Islet of Langerhans (tissue), 1 donor: ENCODE data around the gene MVP.

ENCODE experiments used
- FAIRE-seq: peaks from one replicate; lab custom pipeline; 2011; peaks lifted over from hg19 to GRCh38; lab: Jason Lieb, UNC

MVP gene

DNA sequence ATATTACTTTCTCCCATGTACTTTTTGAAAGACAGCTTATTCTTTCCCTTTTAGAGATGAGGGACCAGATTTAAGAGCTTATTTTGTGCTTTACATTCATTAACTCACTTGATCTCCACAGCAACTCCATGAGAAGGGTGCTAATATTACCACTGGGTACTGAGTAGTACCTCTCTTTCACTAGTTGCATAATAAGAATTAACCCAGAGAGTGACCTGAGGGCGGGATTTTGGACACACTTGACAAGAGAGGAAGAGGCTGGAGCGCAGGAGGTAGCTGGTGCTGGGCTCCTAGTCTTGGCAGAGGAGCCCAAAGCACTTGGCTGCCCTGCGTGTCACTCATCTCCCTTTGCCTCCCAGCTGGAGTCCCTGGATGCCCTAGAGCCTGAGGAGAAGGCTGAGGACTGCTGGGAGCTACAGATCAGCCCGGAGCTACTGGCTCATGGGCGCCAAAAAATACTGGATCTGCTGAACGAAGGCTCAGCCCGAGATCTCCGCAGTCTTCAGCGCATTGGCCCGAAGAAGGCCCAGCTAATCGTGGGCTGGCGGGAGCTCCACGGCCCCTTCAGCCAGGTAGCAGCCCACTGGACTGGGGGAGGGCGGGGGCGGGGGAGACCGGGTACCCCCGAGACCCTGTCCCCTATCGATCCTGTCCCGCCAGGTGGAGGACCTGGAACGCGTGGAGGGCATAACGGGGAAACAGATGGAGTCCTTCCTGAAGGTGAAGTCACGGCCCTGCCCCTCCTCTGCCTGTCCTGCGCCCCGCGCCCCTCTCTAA, 15.6 kb upstream of the MVP start:
- no peak for FAIRE-seq

GRCh38 chr16:29805232-29806098, 14.8 kb upstream of the MVP start:
- no peak for FAIRE-seq

GRCh38 chr16:29806099-29806579, 14.1 kb upstream of the MVP start, which contains the start of gene MAZ:
TSS of gene MAZ (plus strand) at chr16:29806529. CDS start at chr16:29806702, 173 bp downstream.
- no peak for FAIRE-seq

GRCh38 chr16:29806641-29807425, 13.4 kb upstream of the MVP start:
- no peak for FAIRE-seq

DNA sequence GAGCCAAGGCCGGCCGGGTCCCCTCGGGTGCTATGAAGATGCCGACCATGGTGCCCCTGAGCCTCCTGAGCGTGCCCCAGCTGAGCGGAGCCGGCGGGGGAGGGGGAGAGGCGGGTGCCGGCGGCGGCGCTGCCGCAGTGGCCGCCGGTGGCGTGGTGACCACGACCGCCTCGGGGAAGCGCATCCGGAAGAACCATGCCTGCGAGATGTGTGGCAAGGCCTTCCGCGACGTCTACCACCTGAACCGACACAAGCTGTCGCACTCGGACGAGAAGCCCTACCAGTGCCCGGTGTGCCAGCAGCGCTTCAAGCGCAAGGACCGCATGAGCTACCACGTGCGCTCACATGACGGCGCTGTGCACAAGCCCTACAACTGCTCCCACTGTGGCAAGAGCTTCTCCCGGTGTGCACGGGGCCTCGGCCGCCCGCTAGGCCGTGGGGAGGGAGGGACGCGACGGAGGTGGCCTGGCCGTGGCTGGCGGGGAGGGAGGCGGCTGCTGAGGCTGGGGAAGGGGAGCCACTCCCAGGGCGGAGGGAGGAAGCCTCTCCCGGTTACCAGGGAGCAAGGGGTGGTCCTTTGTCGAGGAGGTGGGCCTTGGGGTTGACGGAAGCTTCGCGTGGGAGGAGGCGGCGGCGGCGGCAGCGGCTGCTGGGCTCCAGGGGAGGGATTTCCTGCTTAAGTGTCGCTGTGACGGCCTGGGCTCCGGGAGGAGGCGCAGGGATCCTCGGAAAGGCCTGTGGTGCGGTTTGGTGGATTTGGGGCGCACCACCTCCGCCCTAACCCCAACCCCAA, 12.6 kb upstream of the MVP start:
- no peak for FAIRE-seq

DNA sequence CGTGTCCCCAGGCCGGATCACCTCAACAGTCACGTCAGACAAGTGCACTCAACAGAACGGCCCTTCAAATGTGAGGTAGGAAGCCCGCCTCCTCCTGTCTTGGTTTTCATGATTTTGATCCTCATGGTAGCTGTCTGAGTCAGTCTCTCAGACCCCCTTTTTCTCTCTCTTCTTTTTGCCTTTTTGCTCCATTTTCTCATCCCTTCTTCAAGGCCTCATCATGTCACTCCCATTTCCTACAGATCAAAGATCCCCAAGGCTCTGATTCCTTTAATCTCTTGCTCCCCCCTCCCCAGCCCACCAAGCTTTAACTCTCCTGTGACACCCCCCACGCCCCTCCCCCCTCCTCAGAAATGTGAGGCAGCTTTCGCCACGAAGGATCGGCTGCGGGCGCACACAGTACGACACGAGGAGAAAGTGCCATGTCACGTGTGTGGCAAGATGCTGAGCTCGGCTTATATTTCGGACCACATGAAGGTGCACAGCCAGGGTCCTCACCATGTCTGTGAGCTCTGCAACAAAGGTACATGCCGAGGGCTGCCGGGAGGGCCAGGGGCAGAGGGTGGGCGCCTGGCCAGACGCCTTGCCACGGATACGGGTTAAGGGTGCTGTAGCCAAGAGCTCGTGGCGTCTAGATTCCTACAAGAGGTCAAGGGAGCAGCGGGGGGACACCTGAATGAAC, 11.9 kb upstream of the MVP start:
- FAIRE-seq = no peak

DNA sequence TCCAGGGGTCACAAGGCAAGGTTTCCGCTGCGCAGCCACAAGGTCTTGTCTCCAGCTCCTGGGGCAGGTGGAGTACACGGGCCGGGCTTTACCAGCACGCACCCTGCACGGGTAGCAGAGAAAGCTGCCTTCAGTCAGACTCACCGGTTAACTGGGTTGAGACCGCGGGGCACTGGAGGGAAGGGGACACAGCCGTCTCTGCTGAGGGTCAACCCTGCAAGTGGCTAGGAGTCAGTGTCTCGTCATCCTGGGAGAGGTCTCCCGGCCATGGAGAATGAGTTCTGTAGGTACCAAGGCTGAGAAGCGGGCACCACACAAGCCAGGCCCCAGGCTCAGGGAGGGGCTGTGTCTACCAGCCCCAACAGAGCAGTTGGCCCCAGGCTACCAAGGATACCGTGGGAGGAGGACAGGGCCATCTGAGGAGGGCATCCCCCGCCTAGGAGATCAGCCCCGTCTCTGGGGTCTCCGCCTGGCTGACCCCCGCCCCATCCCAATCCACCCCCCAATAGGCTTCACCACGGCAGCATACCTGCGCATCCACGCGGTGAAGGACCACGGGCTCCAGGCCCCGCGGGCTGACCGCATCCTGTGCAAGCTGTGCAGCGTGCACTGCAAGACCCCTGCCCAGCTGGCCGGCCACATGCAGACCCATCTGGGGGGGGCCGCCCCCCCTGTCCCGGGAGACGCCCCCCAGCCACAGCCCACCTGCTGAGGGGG, 11.1 kb upstream of the MVP start:
- no peak for FAIRE-seq

- no peak for FAIRE-seq
These were observed 10.2 kb upstream of the MVP start for GRCh38 chr16:29809850-29810698.

GRCh38 chr16:29810699-29811169, 9.5 kb upstream of the MVP start:
- no peak for FAIRE-seq

DNA sequence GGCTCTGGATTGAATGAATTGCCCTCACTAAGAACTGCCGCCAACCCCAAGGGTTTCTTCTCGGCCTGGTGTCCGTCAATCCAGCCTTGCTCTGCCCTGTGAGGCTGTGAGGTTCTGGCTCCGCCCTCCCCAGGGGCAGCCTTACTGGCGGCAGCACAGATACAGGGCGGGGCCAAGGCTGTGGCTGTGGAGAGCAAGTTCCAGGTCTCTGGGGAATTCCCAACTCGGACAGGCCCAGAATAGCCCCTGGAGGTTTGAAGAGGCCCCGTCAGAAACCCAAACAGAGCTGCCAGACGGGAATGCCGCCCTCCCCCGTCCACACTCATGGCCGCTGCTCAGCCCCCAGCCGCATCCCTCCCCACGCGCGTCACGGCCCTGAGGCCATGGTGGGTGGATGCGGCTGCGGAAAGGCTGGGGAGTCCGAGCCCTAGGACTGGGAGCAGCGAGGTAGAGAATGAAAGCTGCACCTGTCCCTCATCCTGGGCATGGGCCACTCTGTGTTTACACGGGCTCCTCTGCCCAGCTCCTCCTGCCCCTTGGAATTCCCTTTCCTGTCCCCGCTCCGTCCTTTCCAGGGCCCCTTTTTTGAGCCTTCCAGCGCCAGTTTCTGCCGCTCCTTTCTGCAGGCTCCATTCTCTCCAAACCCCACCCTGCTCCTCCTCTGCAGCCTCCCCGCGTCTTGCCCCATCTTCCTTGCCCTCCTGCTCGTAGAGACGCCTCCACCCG, 8.9 kb upstream of the MVP start:
- peak; percentile 5 for FAIRE-seq

DNA sequence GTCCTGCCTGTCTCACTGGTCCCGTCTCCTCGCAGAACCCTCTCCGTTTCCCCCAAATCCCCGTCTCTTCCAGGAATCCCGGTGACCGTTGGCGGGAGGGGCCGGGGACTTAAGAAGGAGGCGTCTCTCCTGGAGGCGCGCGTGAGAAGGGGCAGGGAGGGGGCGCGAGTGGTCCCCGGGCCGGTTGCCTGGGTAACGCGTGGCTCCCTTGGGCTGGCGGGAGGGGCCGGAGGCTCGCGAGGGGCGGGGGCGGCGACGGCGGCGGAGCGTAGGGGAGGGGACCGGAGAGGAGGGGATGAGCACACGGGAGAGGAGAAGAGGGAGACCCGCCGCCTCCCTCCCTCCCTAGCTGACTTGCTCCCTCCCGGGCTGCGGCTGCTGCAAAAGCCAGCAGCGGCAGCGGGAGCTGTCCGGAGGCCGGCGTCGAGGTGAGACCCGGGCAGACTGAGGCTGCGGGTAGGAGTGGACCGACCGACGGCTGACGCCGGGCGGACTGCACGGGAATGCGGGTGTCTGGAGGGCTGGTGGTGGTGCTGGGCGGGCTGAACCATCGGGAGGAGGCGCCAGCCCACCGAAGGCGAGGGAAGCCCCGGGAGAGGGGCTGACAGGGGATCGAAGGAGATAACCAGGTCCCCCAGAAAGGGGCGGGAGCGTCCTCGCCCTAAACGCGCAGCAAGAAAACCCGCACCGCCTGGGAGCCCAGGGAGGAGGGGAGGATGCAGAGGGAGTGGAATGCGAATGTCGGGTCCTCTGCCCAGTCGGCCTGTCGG, 8.2 kb upstream of the MVP start, which contains the start of gene PRRT2:
PRRT2 (plus strand) TSS at position 298 of the 770 bp plus-strand sequence. CDS start 862 bp downstream, outside the sequence.
- FAIRE-seq = no peak

- FAIRE-seq = no peak
These were observed 7.3 kb upstream of the MVP start for GRCh38 chr16:29812754-29813643.

DNA sequence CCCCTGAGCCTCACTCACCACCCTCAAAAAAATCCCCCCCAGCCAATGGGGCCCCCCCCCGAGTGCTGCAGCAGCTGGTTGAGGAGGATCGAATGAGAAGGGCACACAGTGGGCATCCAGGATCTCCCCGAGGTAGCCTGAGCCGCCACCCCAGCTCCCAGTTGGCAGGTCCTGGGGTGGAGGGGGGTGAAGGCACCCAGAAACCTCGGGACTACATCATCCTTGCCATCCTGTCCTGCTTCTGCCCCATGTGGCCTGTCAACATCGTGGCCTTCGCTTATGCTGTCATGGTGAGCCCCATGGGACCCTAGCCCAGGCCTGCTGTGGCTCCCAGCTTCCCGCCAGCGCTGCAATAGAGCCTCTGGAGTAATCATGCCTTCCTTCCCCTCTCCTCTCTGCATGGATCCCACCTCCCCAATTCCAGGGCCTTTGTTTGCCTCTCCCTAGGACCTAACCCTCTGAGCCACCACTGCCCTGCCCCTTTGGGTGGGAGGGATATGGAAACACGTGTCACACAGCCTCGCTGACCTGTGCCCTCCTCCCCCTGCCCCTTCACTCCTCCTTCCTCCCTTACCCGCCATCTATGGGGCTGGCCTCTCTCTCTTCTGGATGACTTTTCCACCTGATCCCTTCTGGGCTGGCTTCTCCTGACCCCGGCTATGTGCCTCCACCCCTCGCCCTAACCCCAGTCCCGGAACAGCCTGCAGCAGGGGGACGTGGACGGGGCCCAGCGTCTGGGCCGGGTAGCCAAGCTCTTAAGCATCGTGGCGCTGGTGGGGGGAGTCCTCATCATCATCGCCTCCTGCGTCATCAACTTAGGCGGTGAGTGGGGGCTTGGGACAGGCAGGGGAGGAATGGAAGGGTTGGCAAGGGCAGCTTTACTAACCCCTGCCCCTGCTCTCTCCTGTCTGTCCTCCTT, 6.4 kb upstream of the MVP start:
- no peak for FAIRE-seq

- no peak for FAIRE-seq
These were observed 5.7 kb upstream of the MVP start for GRCh38 chr16:29814592-29814991.

- FAIRE-seq = no peak
These were observed 5.1 kb upstream of the MVP start for GRCh38 chr16:29815032-29815721.
